GM19043 (cell line): Measurements from ENCODE around the gene OPCML.

Source experiments
- ATAC-seq: cut with Tn5 transposase; IDR thresholded peaks from one replicate; pipeline ENCODE4 v1.9.1; 2021; ENCODE audit warnings: low read depth; ENCODE audit not compliant: unreplicated experiment

Gene OPCML

DNA sequence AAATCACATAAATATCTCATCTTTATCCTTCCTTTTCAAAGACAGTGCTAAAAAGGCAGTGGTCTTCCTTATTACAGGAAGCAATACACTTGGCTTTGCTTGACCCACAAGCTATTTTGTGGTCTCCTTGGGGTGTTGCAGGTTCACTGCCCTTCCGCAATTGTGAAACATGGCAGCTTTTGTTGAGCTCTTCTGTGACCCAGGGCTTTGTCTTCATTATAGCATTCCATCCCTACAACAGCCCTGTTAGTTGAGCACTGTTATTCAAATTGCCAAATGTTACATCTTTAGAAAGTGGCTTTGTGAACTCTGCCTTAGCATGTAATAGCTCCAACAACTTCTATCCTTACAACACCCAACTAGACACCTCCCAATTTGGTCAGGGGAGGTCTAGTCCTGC is 107.1 kb downstream of the OPCML start:
- no peak for ATAC-seq

DNA sequence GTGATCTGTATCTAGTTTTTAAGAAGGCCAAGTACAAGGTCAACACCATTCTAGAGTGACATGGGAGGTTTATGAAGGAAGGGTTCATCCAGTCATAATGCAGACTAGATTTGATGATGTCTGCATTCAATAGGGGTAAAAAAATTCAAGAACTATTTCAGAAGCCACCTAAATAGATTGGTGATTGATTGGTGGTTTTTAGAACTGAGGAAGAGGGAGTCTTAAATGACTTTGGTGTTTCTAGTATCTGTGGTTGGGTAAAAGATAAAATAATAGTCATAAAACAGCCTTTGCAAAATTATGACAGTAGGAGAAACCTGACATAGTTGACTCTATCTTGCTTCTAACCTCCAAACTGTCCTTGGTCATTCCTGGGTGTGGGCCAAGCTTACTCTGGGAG is 114.1 kb downstream of the OPCML start:
- no peak for ATAC-seq

DNA sequence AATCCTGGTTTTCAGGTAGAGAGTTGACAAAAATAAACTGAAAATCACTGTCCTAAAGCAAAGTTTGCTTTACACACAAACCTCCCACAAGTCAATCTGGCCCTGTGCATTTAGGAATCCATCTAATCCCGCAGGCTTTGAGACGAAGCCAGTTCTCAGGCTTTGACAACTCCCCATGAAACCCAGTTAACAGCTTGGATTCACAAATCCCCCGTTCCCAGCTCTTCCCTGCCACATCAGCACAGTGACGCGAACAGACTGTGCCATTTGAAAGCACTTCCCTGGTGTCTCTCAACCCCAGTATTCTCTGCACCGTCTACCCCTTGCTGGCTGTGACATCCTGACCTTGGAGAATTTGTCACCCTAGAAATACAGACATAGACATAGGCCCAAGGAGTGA is 117.8 kb downstream of the OPCML start:
- no peak for ATAC-seq

DNA sequence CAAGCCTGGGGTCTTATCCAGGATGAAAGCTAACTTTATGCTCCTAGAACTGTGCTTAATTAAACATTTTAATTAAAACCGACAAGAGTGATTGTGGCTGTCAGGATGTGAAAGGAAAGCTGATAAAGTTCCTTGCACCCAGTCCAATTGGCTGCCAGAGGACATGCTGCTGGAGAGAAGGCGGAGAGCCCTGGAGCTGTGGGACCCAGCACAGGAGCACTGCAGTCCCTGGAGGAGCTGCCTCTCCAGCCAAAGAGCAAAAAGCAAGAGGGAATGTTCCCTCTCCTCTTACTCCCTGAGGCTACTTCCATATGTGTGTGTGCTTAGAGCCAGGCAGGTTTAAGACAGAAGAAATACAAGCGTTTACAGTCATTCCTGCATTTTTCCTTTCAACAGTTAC is 118.6 kb downstream of the OPCML start:
- ATAC-seq = no peak

DNA sequence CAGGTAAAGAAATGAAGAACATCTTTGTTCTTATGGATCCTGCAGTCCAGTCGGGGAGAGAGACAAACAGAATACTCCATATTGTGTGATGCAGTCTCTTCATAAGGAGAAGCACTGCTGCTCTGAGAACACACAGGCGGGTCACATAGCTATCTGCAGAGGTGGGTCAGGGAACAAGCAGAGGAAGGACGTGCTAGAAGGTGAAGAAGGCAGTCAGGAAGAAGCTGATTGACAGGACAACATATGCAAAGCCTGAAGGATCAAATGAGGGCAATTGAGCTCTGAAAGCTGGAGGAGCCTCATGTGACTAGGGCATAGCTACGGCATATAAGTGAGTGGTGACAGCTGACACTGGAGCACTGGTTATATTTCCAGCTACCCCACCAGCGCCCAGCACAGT is 122.5 kb downstream of the OPCML start:
- ATAC-seq = no peak

DNA sequence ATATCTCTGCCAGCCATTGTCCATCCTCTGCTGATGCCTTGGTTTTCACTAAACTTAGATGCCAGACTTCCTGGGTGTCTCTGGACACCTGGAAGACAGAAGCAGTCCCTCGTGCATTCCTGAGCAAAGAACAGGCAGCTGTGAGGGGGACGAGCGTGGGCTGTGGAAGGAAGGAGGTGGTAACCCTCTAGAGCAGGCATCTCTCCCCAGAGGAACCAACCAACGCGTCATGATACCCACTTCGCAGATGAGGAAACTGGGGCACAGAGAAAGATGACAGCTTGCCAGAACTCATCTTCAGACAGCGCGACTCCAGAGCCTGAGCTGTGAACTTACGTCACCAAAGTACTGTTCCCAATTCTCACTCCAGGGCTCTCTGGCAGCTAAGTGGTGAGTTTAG is 123.4 kb downstream of the OPCML start:
- ATAC-seq = no peak

DNA sequence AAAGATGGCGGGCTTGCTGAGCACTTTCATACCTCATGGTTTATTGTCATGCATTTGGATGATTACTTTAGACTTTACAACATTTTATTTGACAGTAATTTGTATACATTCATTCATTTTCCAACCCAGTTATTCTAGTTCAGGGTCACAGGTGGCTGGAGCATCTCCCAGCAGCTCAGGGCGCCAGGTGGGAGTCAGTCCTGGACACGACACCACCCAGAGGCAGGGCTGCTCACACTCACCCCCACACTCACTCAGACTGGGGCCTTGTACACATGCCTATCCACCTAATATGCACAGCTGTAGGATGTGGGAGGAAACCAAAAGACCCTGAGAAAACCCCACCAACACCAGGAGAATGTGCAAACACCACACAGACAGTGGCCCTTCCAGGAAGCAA is 123.9 kb downstream of the OPCML start:
- ATAC-seq = no peak

DNA sequence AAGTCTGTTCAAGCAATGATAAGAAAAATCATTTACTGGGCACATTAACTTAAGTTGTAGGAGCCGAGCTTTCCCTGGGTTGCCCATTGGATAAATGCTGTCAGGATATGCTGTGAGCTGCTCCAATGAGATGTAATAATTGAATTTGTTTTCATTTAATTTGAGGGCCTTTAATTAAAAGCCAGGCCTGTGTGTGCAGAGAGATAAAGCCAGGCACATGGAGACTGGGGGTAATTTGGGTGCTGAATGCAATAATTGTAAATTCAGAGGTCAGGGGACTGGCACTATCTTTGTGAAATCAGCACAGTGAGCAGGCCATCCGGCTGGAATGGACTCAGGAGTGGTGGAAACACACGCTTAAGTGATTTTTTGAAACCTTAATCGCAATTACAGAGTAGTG is 125.8 kb downstream of the OPCML start:
- no peak for ATAC-seq

DNA sequence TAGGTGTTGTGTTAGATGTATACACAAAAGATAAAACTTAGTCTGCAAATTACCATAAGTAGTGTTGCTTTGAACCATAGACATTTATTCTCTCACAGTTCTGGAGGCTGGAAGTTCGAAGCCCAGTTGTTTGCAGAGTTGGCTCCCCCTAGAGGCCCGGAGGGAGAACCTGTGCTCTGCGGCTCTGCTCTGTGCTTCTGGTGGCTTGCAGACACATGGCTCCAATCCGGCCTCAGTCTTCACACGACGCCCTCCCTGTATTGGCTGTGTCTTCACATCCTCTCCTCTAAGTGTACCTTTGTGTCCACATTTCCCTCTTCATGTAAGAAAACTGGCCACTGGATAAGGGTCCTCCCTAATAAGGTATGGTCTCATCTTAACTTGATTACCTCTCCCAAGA is 128.4 kb downstream of the OPCML start:
- ATAC-seq = no peak

DNA sequence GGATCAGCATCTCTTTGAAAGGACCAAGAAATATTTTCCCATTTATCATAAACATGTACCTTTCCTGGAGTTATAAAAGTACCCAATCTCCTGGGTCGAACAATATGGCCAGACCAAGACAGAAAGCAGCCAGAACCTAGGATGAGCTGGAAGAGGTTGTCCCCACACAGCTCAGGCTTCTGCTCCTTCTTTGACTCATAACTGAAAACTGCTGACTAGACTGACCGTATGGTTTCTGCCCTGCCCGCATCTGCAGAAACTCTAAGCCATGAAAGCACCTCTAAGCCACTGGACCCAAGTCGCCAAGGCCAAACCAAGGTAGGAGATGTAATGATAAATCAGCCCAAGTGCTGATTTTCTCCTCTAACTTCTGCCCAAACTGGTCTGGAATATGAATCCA is 129.8 kb downstream of the OPCML start:
- no peak for ATAC-seq

DNA sequence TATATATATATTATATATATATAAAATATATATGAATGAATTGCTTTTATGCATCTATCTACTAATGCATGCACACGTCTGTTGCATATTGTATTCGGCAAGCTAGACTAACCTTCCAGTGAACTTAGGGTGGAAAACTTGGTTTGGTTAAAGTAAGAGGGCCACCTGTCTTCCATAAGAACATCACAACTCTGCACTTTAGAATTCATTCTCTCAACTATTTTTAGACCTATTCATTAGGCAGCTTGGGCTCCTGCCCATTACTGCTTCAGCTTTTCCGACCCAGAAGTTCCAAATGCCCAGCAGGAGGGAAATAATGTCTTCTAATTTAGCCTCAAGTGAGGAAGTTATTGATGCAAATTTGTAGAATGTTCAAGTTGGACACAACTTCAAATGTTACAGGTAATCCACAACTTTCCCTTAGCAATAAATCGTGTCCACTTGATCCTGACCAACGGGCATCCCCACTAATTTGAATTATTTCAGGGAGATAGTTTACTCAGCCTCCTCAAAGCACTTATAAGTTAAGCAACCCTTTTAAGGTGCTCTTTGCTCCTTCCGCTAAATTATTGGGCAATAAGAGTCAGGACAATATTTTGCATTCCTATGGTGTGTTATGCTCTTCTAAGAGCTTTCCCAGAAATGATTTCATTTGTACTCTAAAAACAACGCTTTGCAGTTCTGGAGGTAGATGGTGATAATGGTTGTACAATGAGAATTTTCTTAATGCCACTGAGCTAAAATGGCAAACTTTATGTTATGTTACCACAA is 132.3 kb downstream of the OPCML start:
- no peak for ATAC-seq

DNA sequence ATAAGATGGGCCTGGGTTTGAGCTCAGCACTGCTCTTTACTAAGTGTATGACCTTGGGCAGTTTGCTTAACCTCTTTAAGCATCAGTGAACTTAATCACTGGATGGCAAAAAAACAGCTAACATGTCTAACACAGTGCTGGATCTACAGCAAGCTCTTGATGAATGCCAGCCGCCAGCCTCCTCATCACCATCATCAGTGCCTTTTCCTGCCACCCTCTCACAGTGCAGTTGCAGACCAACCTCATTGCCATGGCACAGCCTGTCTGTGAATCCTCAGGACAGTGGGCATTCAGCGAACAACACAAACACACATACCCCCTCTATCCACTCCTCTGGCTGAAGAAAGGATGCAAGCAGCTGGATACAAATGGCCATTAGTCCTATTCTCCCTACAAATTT is 133.0 kb downstream of the OPCML start:
- ATAC-seq = no peak

DNA sequence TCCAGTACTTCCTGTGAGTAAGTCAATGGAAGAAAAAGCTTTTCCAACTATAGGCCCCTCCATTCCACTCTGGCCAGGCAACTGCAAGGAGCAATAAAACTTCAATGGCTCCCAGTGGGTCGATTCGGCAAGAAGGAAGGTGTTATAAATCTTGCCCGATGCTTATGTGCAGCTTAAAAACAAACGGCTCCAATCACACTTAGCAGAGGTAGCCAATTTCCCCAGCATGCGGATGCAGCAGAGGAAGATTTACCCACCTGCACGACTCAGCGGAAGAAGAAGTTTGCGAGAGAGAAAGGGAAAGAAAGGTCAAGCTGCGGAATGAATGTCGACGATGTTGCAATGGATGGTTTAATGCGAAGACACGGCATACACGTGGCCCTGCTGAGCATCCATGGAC is 141.5 kb downstream of the OPCML start:
- no peak for ATAC-seq

DNA sequence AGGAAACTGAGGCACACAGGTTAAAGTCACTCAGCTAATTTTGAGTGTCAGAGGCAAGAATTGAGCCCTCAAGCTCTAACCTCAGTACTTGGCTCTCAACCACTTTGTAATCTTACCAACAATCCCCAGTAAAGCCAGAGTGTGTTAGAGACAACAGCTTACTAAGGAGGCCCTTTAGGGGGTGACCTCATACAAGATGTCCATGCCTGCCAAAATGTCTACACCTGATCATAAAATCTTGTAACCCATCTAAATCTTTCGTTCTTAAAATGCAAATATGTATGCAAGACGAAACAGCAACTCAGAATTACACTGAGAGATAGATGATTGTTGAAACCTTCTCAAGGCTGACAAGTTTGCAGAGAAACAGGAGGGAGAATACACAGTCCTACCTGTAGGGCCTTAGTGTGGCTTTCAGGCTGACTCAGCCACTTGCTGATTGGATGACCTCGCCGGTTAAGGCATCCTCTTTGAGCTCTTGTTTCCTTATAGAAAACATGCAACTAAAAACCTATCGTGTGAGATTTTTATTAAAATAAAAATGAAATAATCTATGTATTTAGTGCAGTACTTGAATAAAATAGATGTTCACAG is 143.2 kb downstream of the OPCML start:
- ATAC-seq = no peak

DNA sequence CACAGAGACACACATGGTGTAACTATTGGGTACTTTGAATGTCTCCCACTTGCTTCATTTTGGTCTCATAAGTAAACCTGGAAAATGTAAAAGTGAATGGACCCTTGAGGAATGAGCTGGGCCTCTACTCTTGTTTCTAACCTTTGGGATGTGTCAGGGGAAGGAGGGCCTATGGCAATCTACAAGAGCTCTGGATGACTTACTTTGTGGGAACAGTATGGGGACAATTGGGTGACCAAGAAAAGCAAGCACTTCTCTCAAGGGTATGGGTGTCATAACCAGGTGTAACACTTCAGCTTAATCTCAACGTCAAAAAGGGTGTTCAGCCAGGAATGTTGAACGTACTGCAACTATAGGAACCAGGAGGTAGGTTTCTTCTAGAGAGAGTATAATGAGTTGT is 144.0 kb downstream of the OPCML start:
- no peak for ATAC-seq

DNA sequence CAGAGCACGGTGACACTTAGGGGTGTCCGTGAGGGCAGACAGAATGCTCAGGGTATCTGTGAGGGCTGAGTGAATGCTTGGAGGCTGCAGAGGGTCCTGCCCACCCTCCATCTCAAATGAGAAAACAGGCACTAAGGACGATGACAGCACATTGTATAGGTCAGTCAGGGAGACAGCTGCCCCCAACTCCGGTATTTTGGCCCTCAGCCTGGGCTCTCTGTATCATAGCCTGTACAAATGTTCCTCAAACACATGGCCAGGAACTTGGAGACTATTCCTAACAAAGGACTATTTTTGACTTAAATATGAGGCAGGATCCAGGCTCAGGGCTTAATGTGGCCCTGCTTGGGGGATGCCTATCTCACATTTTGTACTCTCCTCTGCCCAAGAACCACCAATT is 145.4 kb downstream of the OPCML start:
- no peak for ATAC-seq

DNA sequence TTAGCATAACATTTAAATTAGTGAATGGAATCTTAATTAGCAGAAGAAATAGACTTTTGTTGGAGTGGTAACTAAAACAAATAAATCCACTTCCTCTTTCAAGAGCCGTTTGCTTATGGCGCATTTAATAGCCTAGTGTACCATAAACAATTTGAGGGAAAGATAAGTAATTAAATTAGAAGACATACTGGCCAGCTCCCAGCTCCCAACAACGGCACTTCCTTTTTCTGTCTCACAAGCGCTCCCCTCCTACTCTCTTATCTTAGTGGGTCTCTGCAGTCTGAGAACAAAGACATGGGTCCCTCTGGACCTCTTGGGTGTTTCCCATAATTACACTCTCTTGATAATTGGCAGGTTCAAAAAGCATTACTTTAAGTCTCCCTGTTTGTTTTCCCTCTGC is 146.0 kb downstream of the OPCML start:
- no peak for ATAC-seq

DNA sequence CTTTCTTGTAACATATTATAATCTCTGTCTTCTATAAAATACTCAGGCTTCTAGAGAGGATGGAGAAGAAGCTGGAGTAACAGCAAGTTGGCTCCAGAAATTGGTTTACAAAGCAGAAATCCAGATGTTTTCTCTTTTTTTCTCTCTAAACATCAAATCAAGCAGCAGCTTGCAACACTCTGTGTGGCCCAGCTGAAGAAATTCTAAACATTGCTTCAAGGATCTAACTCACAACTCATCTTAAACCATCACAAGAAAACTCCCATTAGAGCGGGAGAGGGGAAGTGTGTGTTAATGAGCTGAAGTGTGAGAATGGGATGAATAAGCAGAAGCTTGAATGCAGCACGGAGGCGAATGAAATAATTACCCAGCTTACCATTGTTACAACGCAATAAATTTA is 146.5 kb downstream of the OPCML start:
- no peak for ATAC-seq

DNA sequence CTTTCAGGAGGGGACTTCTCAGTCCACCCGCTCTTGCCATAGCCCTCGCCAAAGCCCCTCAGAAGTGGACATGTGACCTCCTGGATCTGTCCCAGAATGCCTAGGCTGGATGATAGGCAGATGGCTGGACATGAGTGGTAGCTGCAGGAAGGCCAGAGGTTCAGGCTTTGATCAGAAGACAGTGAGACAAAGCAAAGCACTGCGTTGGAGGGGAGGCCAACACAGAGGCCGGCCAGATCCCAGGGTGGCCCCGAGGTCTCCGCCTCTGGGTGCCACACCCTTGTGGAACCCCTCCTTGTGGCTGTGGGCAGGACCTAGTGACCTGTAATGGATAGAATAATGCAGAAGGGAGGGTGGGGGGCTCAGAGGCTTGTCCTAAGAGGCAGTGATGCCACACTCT is 147.6 kb downstream of the OPCML start:
- ATAC-seq = no peak

DNA sequence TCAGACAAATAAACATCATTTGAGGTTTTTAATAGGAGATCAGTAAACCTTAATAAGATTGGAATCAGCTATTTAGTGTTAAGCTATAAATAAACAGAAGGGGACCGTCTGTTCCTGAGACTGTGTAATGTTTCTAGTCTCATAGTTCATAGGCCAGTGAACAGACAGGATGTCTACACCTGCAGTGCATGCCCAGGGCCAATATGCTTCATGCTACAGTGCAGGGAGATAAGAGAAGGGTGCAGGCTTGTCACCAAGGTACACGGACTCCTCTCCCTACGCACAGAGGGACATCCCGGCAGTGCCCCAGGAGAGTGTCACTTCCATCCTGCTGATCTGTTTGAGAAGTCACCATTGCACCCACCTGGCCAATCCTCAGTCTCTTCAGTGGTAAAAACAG is 148.6 kb downstream of the OPCML start:
- ATAC-seq = no peak

DNA sequence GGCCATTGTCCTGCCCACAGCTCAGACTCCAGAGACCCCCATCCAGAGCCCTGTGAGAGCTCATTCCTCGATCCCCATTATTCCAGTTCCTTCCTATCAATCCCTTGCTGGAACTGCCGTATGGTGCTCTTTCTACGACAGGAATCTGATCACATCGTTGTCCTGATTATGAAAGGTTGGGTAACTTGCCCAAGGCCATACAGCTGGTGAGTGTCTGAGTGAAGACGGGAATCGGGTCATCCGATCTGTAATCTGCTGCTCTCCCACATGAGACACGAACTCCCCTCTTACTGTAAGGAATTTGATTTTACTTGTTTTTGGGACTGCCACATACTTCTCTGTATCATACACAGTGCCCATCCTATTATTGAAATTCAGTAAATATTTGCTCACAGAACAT is 149.1 kb downstream of the OPCML start:
- no peak for ATAC-seq

DNA sequence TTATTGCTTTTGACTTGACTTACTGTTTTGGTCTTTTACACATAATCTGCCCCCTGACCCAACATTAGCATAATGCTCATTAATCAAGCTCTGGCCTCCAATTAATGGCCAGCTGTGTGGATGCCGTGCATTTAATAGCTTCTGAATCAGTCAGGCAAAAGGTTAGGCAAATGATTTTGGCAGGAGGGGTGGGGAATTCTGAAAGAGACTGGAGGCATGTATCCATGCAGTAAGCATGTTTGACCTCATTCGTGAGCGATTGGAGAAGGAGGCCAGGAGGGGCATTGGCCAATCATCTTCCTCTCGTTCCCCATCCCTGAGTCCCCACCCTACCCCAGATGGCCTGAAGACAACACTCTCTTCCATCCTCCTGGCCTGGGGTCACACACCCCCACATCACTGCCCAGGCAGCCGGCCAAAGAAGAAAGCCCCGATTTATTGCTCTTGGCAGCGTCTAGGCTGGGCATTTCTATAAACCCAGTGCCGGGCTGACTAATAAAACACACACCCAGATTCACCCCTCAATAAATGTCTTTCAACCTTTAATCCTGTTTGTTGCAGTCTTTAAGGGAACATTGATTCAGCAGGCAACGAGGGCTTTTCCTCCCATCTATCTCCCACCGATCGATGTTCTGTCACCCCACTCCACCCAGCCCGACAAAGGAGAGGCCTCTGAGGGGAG is 150.0 kb downstream of the OPCML start:
- ATAC-seq = no peak
